Fibroblast of lung (primary cell): ENCODE measurements around the gene STMN3. TPM values are rescaled to one million over a fixed set of nuclear protein-coding genes. Genes with fewer than 3 reads are reported as not detected.
A peak's percentile ranks its signal among the peaks of the same experiment; 100 is the strongest.

ENCODE experiments used
- DNase-seq, 2 donors: peaks; one replicate each; pipeline versions ENCODE4 v3.0.0 to v3.0.0-alpha.2; 2010; ENCODE audit warnings: low read depth in 2 of 2
- H2AFZ ChIP-seq: 2 replicates; pipeline ENCODE4 v1.5.1; 2012; ENCODE audit warnings: low read length, control low read depth, inconsistent platforms
- H3K27ac ChIP-seq: 2 replicates; pipeline ENCODE4 v1.5.1; 2011; ENCODE audit warnings: low read length, control low read depth; ENCODE audit not compliant: insufficient read depth
- H3K27me3 ChIP-seq: 2 replicates; pipeline ENCODE4 v1.5.1; 2011; ENCODE audit warnings: mild to moderate bottlenecking, low read length; ENCODE audit not compliant: control insufficient read depth, insufficient read depth
- H3K36me3 ChIP-seq: 2 replicates; pipeline ENCODE4 v1.5.1; 2011; ENCODE audit warnings: low read length; ENCODE audit not compliant: control insufficient read depth, insufficient read depth
- H3K4me1 ChIP-seq: 2 replicates; pipeline ENCODE4 v1.5.1; 2011; ENCODE audit warnings: low read length; ENCODE audit not compliant: control insufficient read depth, insufficient read depth; ENCODE audit errors: extremely low read depth
- H3K4me2 ChIP-seq: 2 replicates; pipeline ENCODE4 v1.5.1; 2011; ENCODE audit warnings: low read length, control low read depth; ENCODE audit not compliant: insufficient read depth; ENCODE audit errors: extremely low read depth
- H3K4me3 ChIP-seq, 4 experiments: fragments of 200-600 bp in 1 of 4; sonication (generic) in 1 of 4; replicated peaks in 1 of 4; 2 replicates each; pipeline ENCODE4 v1.5.1; 2011 to 2016; ENCODE audit warnings: low read length in 4 of 4, low read depth in 3 of 4, mild to moderate bottlenecking in 3 of 4, control low read depth in 2 of 4, inconsistent platforms in 1 of 4, mixed read lengths in 1 of 4; ENCODE audit not compliant: insufficient read depth in 1 of 4; ENCODE audit errors: control extremely low read depth in 1 of 4
- H3K79me2 ChIP-seq: 2 replicates; pipeline ENCODE4 v1.5.1; 2012; ENCODE audit warnings: mild to moderate bottlenecking, low read length, inconsistent platforms; ENCODE audit not compliant: control insufficient read depth, insufficient read depth
- H3K9ac ChIP-seq: 2 replicates; pipeline ENCODE4 v1.5.1; 2011; ENCODE audit warnings: mild to moderate bottlenecking, low read length, control low read depth; ENCODE audit not compliant: insufficient read depth
- H3K9me3 ChIP-seq: 2 replicates; pipeline ENCODE4 v1.5.1; 2012; ENCODE audit warnings: low read depth, low read length; ENCODE audit not compliant: control insufficient read depth, insufficient read depth
- H4K20me1 ChIP-seq: 2 replicates; pipeline ENCODE4 v1.5.1; 2011; ENCODE audit warnings: low read length; ENCODE audit not compliant: control insufficient read depth, insufficient read depth; ENCODE audit errors: extremely low read depth
- CTCF ChIP-seq, 2 donors: IDR thresholded peaks in 1 of 2; conservative IDR thresholded peaks in 1 of 2; 1 replicate in 1 of 2; 2 replicates in 1 of 2; pipeline ENCODE4 v1.5.1; 2011 to 2012; ENCODE audit warnings: low read length in 2 of 2, control low read depth in 1 of 2, inconsistent platforms in 1 of 2, low read depth in 1 of 2, mild to moderate bottlenecking in 1 of 2
- EZH2 ChIP-seq: IDR thresholded peaks from 2 replicates; pipeline ENCODE4 v1.5.1; 2012; ENCODE audit warnings: low read length, control low read depth, mild to moderate bottlenecking; ENCODE audit errors: missing control alignments
- polyA plus RNA-seq, 2 donors: library from polyadenylated mRNA; depleted of rRNA in 1 of 2; stranded (reverse) in 1 of 2; unstranded in 1 of 2; fragments of >200 nt; gene quantifications; 2 replicates each; pipeline ENCODE4 v1.2.1, GENCODE V29; 2011 to 2012; ENCODE audit warnings: missing spikeins in 1 of 2
- total RNA-seq: library from RNA; depleted of rRNA; stranded (reverse); fragments of >200 nt; gene quantifications from 2 replicates; pipeline ENCODE4 v1.2.1, GENCODE V29; 2014

The STMN3 gene
- total and polyA plus RNA-seq, 2 donors (not counting 1 experiment from before 2014, with no cell fraction given) = 3.7 to 34.3 TPM

- no peaks in the 10 kb centered on the region for H4K20me1 ChIP-seq
- peak overlapping the region; percentile 56 for H3K9ac ChIP-seq
- H2AFZ ChIP-seq = no peak overlapping the region
- peaks cover 5% of the 10 kb centered on the region for H3K79me2 ChIP-seq
- peaks cover 28% of the 10 kb centered on the region for H3K4me1 ChIP-seq
- DNase-seq = no peak
- no peak overlapping the region for H3K4me3 ChIP-seq
- H3K36me3 ChIP-seq = peaks cover 34% of the 10 kb centered on the region
- no peak for TF ChIP-seq CTCF (conservative IDR thresholded peaks at IDR 0.05 in 1 of 2, IDR thresholded peaks at IDR 0.05 in 1 of 2; ENCODE audit: low read depth in 1 of 2, low read length in 2 of 2)
- no peak for TF ChIP-seq EZH2
- H3K27me3 ChIP-seq = no peaks in the 10 kb centered on the region
- no peaks in the 10 kb centered on the region for H3K9me3 ChIP-seq
- no peak overlapping the region for H3K4me2 ChIP-seq
- H3K27ac ChIP-seq = peak overlapping the region; percentile 93
Observed at GRCh38 chr20:63699466-63700198, 46.4 kb upstream of the STMN3 start.

- H3K27me3 ChIP-seq = no peaks in the 10 kb centered on the region
- peak; percentile 84 to 92 for DNase-seq
- H3K9me3 ChIP-seq = no peaks in the 10 kb centered on the region
- peak overlapping the region; percentile 56 for H3K9ac ChIP-seq
- H3K4me2 ChIP-seq = no peak overlapping the region
- H3K36me3 ChIP-seq = peaks cover 29% of the 10 kb centered on the region
- H2AFZ ChIP-seq = no peak overlapping the region
- peaks cover 28% of the 10 kb centered on the region for H3K4me1 ChIP-seq
- H4K20me1 ChIP-seq = no peaks in the 10 kb centered on the region
- H3K79me2 ChIP-seq = peaks cover 3% of the 10 kb centered on the region
- H3K27ac ChIP-seq = peak overlapping the region; percentile 93
- TF ChIP-seq EZH2 (no peak), CTCF (conservative IDR thresholded peaks at IDR 0.05 in 1 of 2, IDR thresholded peaks at IDR 0.05 in 1 of 2; ENCODE audit: low read depth in 1 of 2, low read length in 2 of 2) (no peak)
- peak overlapping the region in 1 of 4 experiments; percentile 14 for H3K4me3 ChIP-seq
Observed at GRCh38 chr20:63698739-63699465, 45.7 kb upstream of the STMN3 start.

- peak overlapping the region; percentile 93 for H3K27ac ChIP-seq
- H3K9me3 ChIP-seq = no peaks in the 10 kb centered on the region
- H3K36me3 ChIP-seq = peaks cover 29% of the 10 kb centered on the region
- no peak for TF ChIP-seq EZH2
- TF ChIP-seq CTCF (conservative IDR thresholded peaks at IDR 0.05 in 1 of 2, IDR thresholded peaks at IDR 0.05 in 1 of 2; ENCODE audit: low read depth in 1 of 2, low read length in 2 of 2) = no peak
- H2AFZ ChIP-seq = no peak overlapping the region
- H3K27me3 ChIP-seq = no peaks in the 10 kb centered on the region
- H3K9ac ChIP-seq = no peak overlapping the region
- H3K4me2 ChIP-seq = no peak overlapping the region
- no peak for DNase-seq
- peaks cover 3% of the 10 kb centered on the region for H3K79me2 ChIP-seq
- no peak overlapping the region for H3K4me3 ChIP-seq
- no peaks in the 10 kb centered on the region for H4K20me1 ChIP-seq
- H3K4me1 ChIP-seq = peaks cover 28% of the 10 kb centered on the region
Observed at GRCh38 chr20:63697868-63698545, 44.8 kb upstream of the STMN3 start.
